HK-2 (cell line): ENCODE data around the gene NACC1.
"Not testable (repeated sequence)": the region's sequence is repeated elsewhere in the genome, so short reads cannot be mapped to it uniquely, and the experiment has no call there.

Experiments
- DNase-seq: peaks from one replicate; pipeline ENCODE4 v3.0.0-alpha.2; 2018; ENCODE audit not compliant: unreplicated experiment

The NACC1 gene

GRCh38 chr19:13164343-13165161 is 46.5 kb downstream of the NACC1 start:
- peak; percentile 66 for DNase-seq

DNA sequence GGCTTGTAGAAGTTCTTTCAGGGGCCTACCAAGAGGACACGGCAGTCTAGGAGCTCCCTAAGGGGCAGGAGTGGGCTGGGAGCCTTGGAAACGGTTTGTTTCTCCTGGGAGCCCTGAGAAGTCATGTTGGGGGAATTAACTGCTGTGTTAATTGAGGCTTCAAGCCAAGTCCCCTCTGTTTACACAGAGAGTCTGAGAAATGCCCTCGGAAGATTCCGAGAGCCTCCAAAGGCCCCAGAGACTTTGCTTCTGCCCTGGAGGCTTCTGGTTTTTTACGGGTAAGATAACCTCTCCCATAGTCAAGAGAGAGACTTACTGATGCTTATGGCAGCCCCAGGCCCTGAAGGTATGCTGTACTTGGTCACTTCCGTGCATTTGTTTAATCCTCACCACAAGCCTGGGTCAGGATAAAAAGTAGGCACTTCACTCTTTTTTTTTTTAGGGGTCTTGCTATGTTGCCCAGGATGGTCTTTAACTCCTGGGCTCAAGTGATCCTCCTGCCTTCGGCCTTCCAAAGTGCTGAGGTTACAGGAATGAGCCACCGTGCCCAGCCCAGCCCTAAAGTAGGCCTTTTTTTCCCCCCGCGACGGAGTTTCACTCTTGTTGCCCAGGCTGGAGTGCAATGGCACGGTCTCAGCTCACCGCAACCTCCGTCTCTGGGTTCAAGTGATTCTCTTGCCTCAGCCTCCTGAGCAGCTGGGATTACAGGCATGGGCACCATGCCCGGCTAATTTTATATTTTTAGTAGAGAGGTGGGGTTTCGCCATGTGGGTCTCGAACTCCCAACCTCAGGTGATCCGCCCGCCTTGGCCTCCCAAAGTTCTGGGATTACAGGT is 47.3 kb downstream of the NACC1 start:
- no peak for DNase-seq

- not testable (repeated sequence) for DNase-seq
These were observed 48.1 kb downstream of the NACC1 start for GRCh38 chr19:13166151-13166550.

- peak; percentile 66 for DNase-seq
These were observed 51.7 kb downstream of the NACC1 start for GRCh38 chr19:13169769-13170168.

DNA sequence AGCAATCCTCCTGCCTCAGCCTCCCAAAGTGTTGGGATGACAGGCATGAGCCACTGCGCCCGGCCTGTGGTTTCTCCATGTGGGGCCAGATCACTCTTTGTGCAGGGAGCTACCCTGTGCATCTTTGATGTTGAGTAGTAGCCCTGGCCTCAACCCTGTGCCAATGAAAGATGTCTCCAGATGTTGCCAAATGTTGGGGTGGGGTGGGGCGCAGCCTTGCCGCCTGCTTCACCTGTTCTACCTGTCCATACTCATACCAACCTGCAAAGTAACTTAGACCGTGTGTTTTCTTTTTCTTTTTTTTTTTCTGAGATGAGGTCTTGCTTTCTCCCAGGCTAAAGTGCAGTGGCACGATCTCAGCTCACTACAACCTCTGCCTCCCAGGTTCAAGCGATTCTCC is 53.1 kb downstream of the NACC1 start:
- no peak for DNase-seq

DNA sequence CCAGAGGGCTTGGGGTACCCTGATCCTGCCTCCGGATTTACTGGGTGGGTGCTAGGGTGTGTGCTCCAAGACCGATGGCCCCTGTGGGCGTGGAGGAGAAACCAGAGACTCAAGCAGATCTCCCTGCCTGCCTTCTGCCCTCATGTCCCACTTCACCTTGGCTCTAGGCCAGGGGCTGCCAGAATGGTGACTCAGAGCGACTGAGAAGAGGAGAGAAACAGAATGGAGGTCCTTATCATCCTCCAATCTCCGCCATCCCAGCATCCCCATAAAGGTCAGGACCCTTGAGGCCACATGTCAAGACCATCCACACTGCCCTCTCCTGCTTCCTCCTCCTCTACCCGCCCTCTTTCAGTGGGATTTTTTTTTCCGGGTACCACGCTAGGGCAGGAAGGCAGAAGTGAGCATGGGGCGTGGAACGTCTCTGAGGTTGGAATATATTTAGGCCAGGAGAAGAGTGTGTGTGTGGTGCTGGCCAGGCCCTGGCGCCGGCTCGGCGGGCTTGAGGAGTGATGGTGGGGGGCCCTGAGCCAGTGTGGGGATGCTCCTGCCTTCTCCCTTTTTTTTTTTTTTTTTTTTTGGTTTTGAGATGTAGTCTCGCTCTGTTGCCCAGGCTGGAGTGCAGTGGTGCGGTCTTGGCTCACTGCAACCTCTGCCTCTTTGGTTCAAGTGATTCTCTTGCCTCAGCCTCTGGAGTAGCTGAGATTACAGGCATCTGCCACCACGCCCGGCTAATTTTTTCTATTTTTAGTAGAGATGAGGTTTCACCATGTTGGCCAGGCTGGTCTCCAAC is 54.5 kb downstream of the NACC1 start:
- DNase-seq: peak; percentile 90

- no peak for DNase-seq
These were observed 55.2 kb downstream of the NACC1 start for GRCh38 chr19:13173139-13173737.

- peak; percentile 35 for DNase-seq
These were observed 58.3 kb downstream of the NACC1 start for GRCh38 chr19:13176345-13176744.

- not testable (repeated sequence) for DNase-seq
These were observed 59.5 kb downstream of the NACC1 start for GRCh38 chr19:13177584-13177983.

GRCh38 chr19:13178291-13178690 is 60.2 kb downstream of the NACC1 start:
- DNase-seq: not testable (repeated sequence)

GRCh38 chr19:13181747-13182388 is 63.8 kb downstream of the NACC1 start:
- DNase-seq: no peak

- not testable (repeated sequence) for DNase-seq
These were observed 66.9 kb downstream of the NACC1 start for GRCh38 chr19:13184926-13185325.

- DNase-seq: not testable (repeated sequence)
These were observed 67.9 kb downstream of the NACC1 start for GRCh38 chr19:13185763-13186657.

- DNase-seq: not testable (repeated sequence)
These were observed 68.6 kb downstream of the NACC1 start for GRCh38 chr19:13186688-13187087.

GRCh38 chr19:13187419-13187818 is 69.4 kb downstream of the NACC1 start:
- DNase-seq: no peak

DNA sequence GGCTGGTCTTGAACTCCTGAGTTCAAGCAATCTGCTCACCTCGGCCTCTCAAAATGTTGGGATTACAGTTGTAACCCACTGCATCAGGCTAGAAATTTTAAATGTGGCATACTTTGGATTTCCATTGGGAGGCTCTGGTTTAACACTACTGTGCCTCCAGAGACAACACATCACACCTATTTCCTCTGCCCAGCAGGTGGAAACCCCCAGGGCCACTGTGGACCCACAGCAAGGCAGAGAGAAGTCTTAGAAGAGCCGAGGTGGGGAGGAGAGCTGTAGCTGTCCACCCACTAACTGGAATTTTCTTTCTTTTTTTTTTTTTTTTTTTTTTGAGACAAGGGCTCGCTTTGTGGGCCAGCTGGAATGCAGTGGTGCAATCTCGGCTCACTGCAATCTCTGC is 71.5 kb downstream of the NACC1 start:
- no peak for DNase-seq
